Measurements from ENCODE around the gene TRIM27. TPM values are rescaled to one million over a fixed set of nuclear protein-coding genes. Genes with fewer than 3 reads are reported as not detected.
"Not testable (repeated sequence)": the region's sequence is repeated elsewhere in the genome, so short reads cannot be mapped to it uniquely, and the experiment has no call there.

TRIM27 gene
- total RNA-seq, 2 experiments from 2014 or later, result 58.3 to 60.1 TPM

GRCh38 chr6:28860581-28860980 lies 63.2 kb downstream of the TRIM27 start:
- Mint-ChIP-seq H3K27me3 (ENCODE audit: low read depth) (peaks cover 7% of the 10 kb centered on the region), H3K36me3 (ENCODE audit: low read depth) (peaks cover 5% of the 10 kb centered on the region), H3K4me1 (ENCODE audit: low read depth) (peaks cover 34% of the 10 kb centered on the region), H3K4me3 (no peak overlapping the region), H3K9me3 (ENCODE audit: insufficient read depth) (peaks cover 3% of the 10 kb centered on the region), H3K27ac (no peak overlapping the region)
- ChIA-PET CTCF (interaction anchor here (1.5 to 3.3 kb wide), 5 partner anchors 12 to 80 kb away, joined by 3 to 11 read pairs (median 4); no protein-coding TSS in a partner anchor), POLR2A (no interaction called here)
- DNase-seq (no peak), ATAC-seq (no peak)

- ATAC-seq (no peak), DNase-seq (no peak)
- Mint-ChIP-seq H3K4me1 (ENCODE audit: low read depth) (peaks cover 19% of the 10 kb centered on the region), H3K4me3 (no peak overlapping the region), H3K27me3 (ENCODE audit: low read depth) (peaks cover 7% of the 10 kb centered on the region), H3K9me3 (ENCODE audit: insufficient read depth) (no peaks in the 10 kb centered on the region), H3K36me3 (ENCODE audit: low read depth) (peaks cover 3% of the 10 kb centered on the region), H3K27ac (no peak overlapping the region)
- CTCF ChIA-PET, result interaction anchor here (1.5 to 3.3 kb wide), 3 partner anchors 10 to 21 kb away, joined by 4 to 11 read pairs (median 11); no protein-coding TSS in a partner anchor
- POLR2A ChIA-PET, result interaction anchor here (0.8 kb wide), 1 partner anchor 778 kb away, joined by 3 read pairs; no protein-coding TSS in a partner anchor
Observed at GRCh38 chr6:28858963-28859362, 64.8 kb downstream of the TRIM27 start.

GRCh38 chr6:28856620-28857005 lies 67.2 kb downstream of the TRIM27 start:
- ChIA-PET CTCF (no interaction called here), POLR2A (no interaction called here)
- Mint-ChIP-seq H3K27ac (no peak overlapping the region), H3K4me3 (no peak overlapping the region), H3K9me3 (ENCODE audit: insufficient read depth) (no peaks in the 10 kb centered on the region), H3K4me1 (ENCODE audit: low read depth) (peaks cover 5% of the 10 kb centered on the region), H3K36me3 (ENCODE audit: low read depth) (no peaks in the 10 kb centered on the region), H3K27me3 (ENCODE audit: low read depth) (peaks cover 23% of the 10 kb centered on the region)
- DNase-seq, result no peak
- no peak for ATAC-seq

- H3K4me3 Mint-ChIP-seq; H3K4me1 Mint-ChIP-seq (ENCODE audit: low read depth); H3K9me3 Mint-ChIP-seq (ENCODE audit: insufficient read depth): not testable (repeated sequence)
Observed at GRCh38 chr6:28854405-28854804, 69.4 kb downstream of the TRIM27 start.

More at GRCh38 chr6:28854405-28854804, 69.4 kb downstream of the TRIM27 start:
- POLR2A ChIA-PET; DNase-seq; H3K27ac Mint-ChIP-seq; ATAC-seq; H3K36me3 Mint-ChIP-seq (ENCODE audit: low read depth): not testable (repeated sequence)
- CTCF ChIA-PET, result interaction anchor here (1.9 kb wide), 1 partner anchor 16 kb away, joined by 6 read pairs; no protein-coding TSS in a partner anchor
- peaks cover 27% of the 10 kb centered on the region for H3K27me3 Mint-ChIP-seq (ENCODE audit: low read depth)

Other genes with a start within 250 kb of the TRIM27 start
- gene ZNF311, start 81.3 kb upstream of the TRIM27 start, total RNA-seq, result under 1 TPM; 0.39 to 0.40 TPM
- not detected for gene OR2W1, start 121.2 kb upstream of the TRIM27 start, total RNA-seq
- gene OR2B3, start 163.3 kb upstream of the TRIM27 start, total RNA-seq, result not detected
- gene OR2J1, start 175.5 kb upstream of the TRIM27 start, total RNA-seq, result not detected
- not detected for gene OR2J3, start 184.1 kb upstream of the TRIM27 start, total RNA-seq
- not detected for gene OR2J2, start 246.9 kb upstream of the TRIM27 start, total RNA-seq

Measured in activated CD8-positive, alpha-beta T cell treated with anti-CD3 and anti-CD28 coated beads, Interleukin-2, amount 10 ng/mL, durations not matched to agents 7 days and 5 days (primary cell).